Lung (tissue), 12 donors: ENCODE measurements around the gene CD109. TPM values are rescaled to one million over a fixed set of nuclear protein-coding genes. Genes with fewer than 3 reads are reported as not detected.

Source experiments
- ATAC-seq: fragments of 200-7000 bp; cut with Tn5 transposase; one replicate; pipeline ENCODE4 v1.9.1; 2020; ENCODE audit warnings: moderate number of reproducible peaks; ENCODE audit not compliant: insufficient read depth, low FRiP score
- DNase-seq, 3 donors: peaks; one replicate each; pipeline ENCODE4 v3.0.0-alpha.2; 2013 to 2017
- H3K27ac ChIP-seq, 2 donors: one replicate each; pipeline ENCODE4 v1.5.1; 2013; ENCODE audit warnings: mild to moderate bottlenecking in 2 of 2, moderate library complexity in 2 of 2, control low read depth in 1 of 2, inconsistent platforms in 1 of 2, low read depth in 1 of 2, low read length in 1 of 2
- H3K27me3 ChIP-seq, 3 donors: one replicate each; pipeline ENCODE4 v1.5.1; 2013; ENCODE audit warnings: low read length in 2 of 3; ENCODE audit not compliant: control insufficient read depth in 3 of 3, insufficient read depth in 3 of 3
- H3K36me3 ChIP-seq, 4 donors: one replicate each; pipeline ENCODE4 v1.5.1; 2013; ENCODE audit warnings: low read length in 4 of 4, mild to moderate bottlenecking in 1 of 4, moderate library complexity in 1 of 4; ENCODE audit not compliant: control insufficient read depth in 4 of 4, insufficient read depth in 4 of 4
- H3K4me1 ChIP-seq, 5 donors: one replicate each; pipeline ENCODE4 v1.5.1; 2013; ENCODE audit warnings: low read length in 5 of 5, mild to moderate bottlenecking in 2 of 5, moderate library complexity in 1 of 5; ENCODE audit not compliant: control insufficient read depth in 5 of 5, insufficient read depth in 5 of 5
- H3K4me3 ChIP-seq: one replicate; pipeline ENCODE4 v1.5.1; 2013; ENCODE audit warnings: mild to moderate bottlenecking, control low read depth, moderate library complexity
- H3K9ac ChIP-seq, 2 donors: one replicate each; pipeline ENCODE4 v1.5.1; 2013; ENCODE audit warnings: low read length in 2 of 2, control low read depth in 1 of 2; ENCODE audit not compliant: insufficient read depth in 1 of 2
- H3K9me3 ChIP-seq, 4 donors: one replicate each; pipeline ENCODE4 v1.5.1; 2013; ENCODE audit warnings: low read length in 3 of 4, mild to moderate bottlenecking in 1 of 4, moderate library complexity in 1 of 4; ENCODE audit not compliant: control insufficient read depth in 4 of 4, insufficient read depth in 3 of 4
- WGBS, 2 donors: extraction: QIAGEN DNeasy Blood & Tissue Kit; methylation state at CpG; one replicate each; pipeline ENCODE4 v1.1.7; 2013; 5-methylcytosine and 5-hydroxymethylcytosine counted together
- polyA plus RNA-seq, 2 donors: library from polyadenylated mRNA; stranded (reverse); fragments of 200-250 nt; gene quantifications; one replicate each; pipeline ENCODE4 v1.2.1, GENCODE V29; 2013
- total RNA-seq, 2 donors: library from RNA; depleted of rRNA in 1 of 2; stranded (reverse); fragments of >200 nt in 1 of 2; gene quantifications; one replicate each; pipeline ENCODE4 v1.2.1, GENCODE V29; 2014 to 2021
- TF ChIP-seq, protein P1 (sequence below): IDR thresholded peaks from 2 replicates; pipeline ENCODE4 v1.5.1; 2012; ENCODE audit warnings: mild to moderate bottlenecking; ENCODE audit errors: control extremely low read depth, extremely low read depth
- donor health status: control.
- donor health status: control.
- donor health status: Bipolar disorder and iron deficiency.
- donor health status: healthy.
- donor health status: DM: yes; HTN: yes; CAD: no.

Gene CD109
- total and polyA plus RNA-seq, 4 donors: 2.1 to 48.5 (median 11.7) TPM

DNA sequence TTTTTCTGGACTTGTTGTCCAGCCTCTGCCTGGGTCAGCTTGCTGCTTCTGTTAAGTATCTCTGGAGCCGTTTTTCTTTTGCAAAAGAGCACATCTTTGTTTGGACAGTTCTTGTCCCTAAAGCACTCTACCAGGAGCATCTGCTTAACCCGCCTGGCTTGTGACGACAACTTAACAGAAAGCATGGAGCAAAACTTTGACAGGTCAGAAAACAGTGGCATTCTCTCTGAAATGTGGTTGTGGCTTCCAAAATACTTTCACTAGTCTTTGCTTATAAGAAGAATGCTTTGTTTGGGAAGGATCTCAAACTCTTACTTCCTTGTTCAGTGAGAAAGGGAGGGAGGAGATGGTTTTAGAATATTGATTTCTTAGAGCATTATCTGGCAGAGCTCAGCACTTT is 47.6 kb downstream of the CD109 start:
- 80 to 94% methylated on average over 3 of the region's 3 CpGs for WGBS, 2 donors
- H3K9me3 ChIP-seq: no peaks in the 10 kb centered on the region
- H3K4me3 ChIP-seq: no peak overlapping the region
- DNase-seq (no peak), ATAC-seq (no peak)
- no peaks in the 10 kb centered on the region for H3K36me3 ChIP-seq
- no peak overlapping the region for H3K9ac ChIP-seq
- no peaks in the 10 kb centered on the region for H3K27me3 ChIP-seq
- no peak overlapping the region for H3K27ac ChIP-seq
- no peaks in the 10 kb centered on the region for H3K4me1 ChIP-seq
- TF ChIP-seq, protein P1, sequence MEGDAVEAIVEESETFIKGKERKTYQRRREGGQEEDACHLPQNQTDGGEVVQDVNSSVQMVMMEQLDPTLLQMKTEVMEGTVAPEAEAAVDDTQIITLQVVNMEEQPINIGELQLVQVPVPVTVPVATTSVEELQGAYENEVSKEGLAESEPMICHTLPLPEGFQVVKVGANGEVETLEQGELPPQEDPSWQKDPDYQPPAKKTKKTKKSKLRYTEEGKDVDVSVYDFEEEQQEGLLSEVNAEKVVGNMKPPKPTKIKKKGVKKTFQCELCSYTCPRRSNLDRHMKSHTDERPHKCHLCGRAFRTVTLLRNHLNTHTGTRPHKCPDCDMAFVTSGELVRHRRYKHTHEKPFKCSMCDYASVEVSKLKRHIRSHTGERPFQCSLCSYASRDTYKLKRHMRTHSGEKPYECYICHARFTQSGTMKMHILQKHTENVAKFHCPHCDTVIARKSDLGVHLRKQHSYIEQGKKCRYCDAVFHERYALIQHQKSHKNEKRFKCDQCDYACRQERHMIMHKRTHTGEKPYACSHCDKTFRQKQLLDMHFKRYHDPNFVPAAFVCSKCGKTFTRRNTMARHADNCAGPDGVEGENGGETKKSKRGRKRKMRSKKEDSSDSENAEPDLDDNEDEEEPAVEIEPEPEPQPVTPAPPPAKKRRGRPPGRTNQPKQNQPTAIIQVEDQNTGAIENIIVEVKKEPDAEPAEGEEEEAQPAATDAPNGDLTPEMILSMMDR: no peak

GRCh38 chr6:73746787-73747186 is 50.8 kb downstream of the CD109 start:
- Histone ChIP-seq H3K9me3 (no peaks in the 10 kb centered on the region), H3K27ac (no peak overlapping the region), H3K27me3 (no peaks in the 10 kb centered on the region), H3K4me1 (no peaks in the 10 kb centered on the region), H3K9ac (no peak overlapping the region), H3K4me3 (no peak overlapping the region), H3K36me3 (no peaks in the 10 kb centered on the region)
- no peak for ATAC-seq
- WGBS, 2 donors: 96 to 97% methylated on average over 1 of the region's 1 CpG
- TF ChIP-seq, protein P1: no peak
- no peak for DNase-seq

DNA sequence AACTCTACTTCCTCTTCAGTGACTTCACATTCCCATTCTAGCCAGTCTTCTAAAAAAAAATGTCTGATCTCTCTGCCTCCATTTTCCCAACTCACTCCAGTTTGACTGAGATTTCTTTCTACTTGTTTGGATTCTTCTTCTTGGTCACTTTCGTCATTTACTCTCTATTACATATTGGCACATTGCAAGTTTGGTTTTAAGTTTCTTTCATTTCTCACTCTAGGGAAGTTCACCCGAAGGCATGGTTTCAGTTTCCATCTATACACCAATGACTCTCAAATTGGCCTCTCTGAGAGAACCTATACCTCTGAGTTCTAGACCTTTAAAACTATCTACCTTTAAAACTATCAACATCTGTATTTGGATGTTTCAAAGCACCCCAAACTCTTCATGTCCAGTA is 51.3 kb downstream of the CD109 start:
- TF ChIP-seq, protein P1: no peak
- 46 to 50% methylated on average over 2 of the region's 2 CpGs for WGBS, 2 donors
- Histone ChIP-seq H3K36me3 (no peaks in the 10 kb centered on the region), H3K9me3 (no peaks in the 10 kb centered on the region), H3K4me1 (no peaks in the 10 kb centered on the region), H3K4me3 (no peak overlapping the region), H3K27me3 (no peaks in the 10 kb centered on the region), H3K27ac (no peak overlapping the region), H3K9ac (no peak overlapping the region)
- ATAC-seq (no peak), DNase-seq (no peak)

- 77 to 83% methylated on average over 3 of the region's 3 CpGs for WGBS, 2 donors
- TF ChIP-seq, protein P1: no peak
Measured at GRCh38 chr6:73752943-73753342, 56.9 kb downstream of the CD109 start.

More at GRCh38 chr6:73752943-73753342, 56.9 kb downstream of the CD109 start:
- DNase-seq (peak in 2 of 3 donors; percentile 14 to 34), ATAC-seq (no peak)
- no peaks in the 10 kb centered on the region for H3K36me3 ChIP-seq
- H3K9ac ChIP-seq: no peak overlapping the region
- no peaks in the 10 kb centered on the region for H3K9me3 ChIP-seq
- no peak overlapping the region for H3K4me3 ChIP-seq
- no peaks in the 10 kb centered on the region for H3K27me3 ChIP-seq
- no peak overlapping the region for H3K27ac ChIP-seq
- H3K4me1 ChIP-seq: no peaks in the 10 kb centered on the region
